HG02798 (cell line): ENCODE data around the gene RBFOX1.

ENCODE experiments used
- ATAC-seq: cut with Tn5 transposase; IDR thresholded peaks from one replicate; pipeline ENCODE4 v1.9.1; 2021; ENCODE audit warnings: mild to moderate bottlenecking; ENCODE audit not compliant: unreplicated experiment, poor library complexity

RBFOX1 gene

GRCh38 chr16:7400117-7400890, 67.7 kb downstream of the RBFOX1 start:
- ATAC-seq: no peak

GRCh38 chr16:7404217-7404616, 71.6 kb downstream of the RBFOX1 start:
- no peak for ATAC-seq

GRCh38 chr16:7405166-7405565, 72.5 kb downstream of the RBFOX1 start:
- ATAC-seq: no peak

- ATAC-seq: no peak
These were observed 76.2 kb downstream of the RBFOX1 start for GRCh38 chr16:7408700-7409365.

- ATAC-seq: no peak
These were observed 86.8 kb downstream of the RBFOX1 start for GRCh38 chr16:7419441-7419840.

GRCh38 chr16:7420079-7420478, 87.4 kb downstream of the RBFOX1 start:
- no peak for ATAC-seq

- no peak for ATAC-seq
These were observed 88.2 kb downstream of the RBFOX1 start for GRCh38 chr16:7420843-7421242.

- no peak for ATAC-seq
These were observed 88.9 kb downstream of the RBFOX1 start for GRCh38 chr16:7421578-7421977.

GRCh38 chr16:7422036-7422888, 89.6 kb downstream of the RBFOX1 start:
- ATAC-seq: no peak

GRCh38 chr16:7423434-7424044, 90.9 kb downstream of the RBFOX1 start:
- ATAC-seq: no peak

- no peak for ATAC-seq
These were observed 93.5 kb downstream of the RBFOX1 start for GRCh38 chr16:7426161-7426560.

- no peak for ATAC-seq
These were observed 99.1 kb downstream of the RBFOX1 start for GRCh38 chr16:7431723-7432122.

- ATAC-seq: no peak
These were observed 103.7 kb downstream of the RBFOX1 start for GRCh38 chr16:7436306-7436705.

GRCh38 chr16:7437135-7437804, 104.6 kb downstream of the RBFOX1 start:
- no peak for ATAC-seq

- ATAC-seq: no peak
These were observed 105.2 kb downstream of the RBFOX1 start for GRCh38 chr16:7437843-7438242.

- no peak for ATAC-seq
These were observed 106.0 kb downstream of the RBFOX1 start for GRCh38 chr16:7438601-7439000.

- no peak for ATAC-seq
These were observed 106.9 kb downstream of the RBFOX1 start for GRCh38 chr16:7439518-7439917.

- no peak for ATAC-seq
These were observed 108.3 kb downstream of the RBFOX1 start for GRCh38 chr16:7440886-7441400.

GRCh38 chr16:7442050-7442449, 109.4 kb downstream of the RBFOX1 start:
- ATAC-seq: no peak

- ATAC-seq: no peak
These were observed 110.5 kb downstream of the RBFOX1 start for GRCh38 chr16:7443142-7443541.
